Prostate gland (tissue), 2 donors: ENCODE results near the gene MCAM.

Source experiments
- CTCF ChIP-seq, 4 experiments: fragments of 200-600 bp in 2 of 4; fragments of 450-650 bp in 2 of 4; sonication (generic) in 2 of 4; IDR thresholded peaks; 1 replicate in 3 of 4; 2 replicates in 1 of 4; pipeline ENCODE4 v1.5.1; 2016 to 2019; ENCODE audit warnings: antibody characterized with exemption in 4 of 4, mild to moderate bottlenecking in 2 of 4, moderate library complexity in 2 of 4
- POLR2A ChIP-seq: fragments of 450-650 bp; IDR thresholded peaks from one replicate; pipeline ENCODE4 v1.6.1; 2016; ENCODE audit warnings: antibody characterized with exemption, mild to moderate bottlenecking
- POLR2AphosphoS5 ChIP-seq: sonication (generic); formaldehyde crosslinking; IDR thresholded peaks from one replicate; pipeline ENCODE4 v1.6.1; 2017; ENCODE audit warnings: antibody characterized with exemption

GRCh38 chr11:119319700-119320239 is 2.8 kb upstream of the MCAM start:
- no peak for TF ChIP-seq POLR2A
- no peak for TF ChIP-seq CTCF (IDR thresholded peaks at IDR 0.05)
- no peak for TF ChIP-seq POLR2AphosphoS5
